Retinal pigment epithelial cell (primary cell): ENCODE data around the gene QRICH2.
"Not testable (repeated sequence)": the region's sequence is repeated elsewhere in the genome, so short reads cannot be mapped to it uniquely, and the experiment has no call there.

Experiments
- DNase-seq: peaks from one replicate; pipeline ENCODE4 v3.0.0-alpha.2; 2010; ENCODE audit warnings: low read depth
- H3K4me3 ChIP-seq: 2 replicates; pipeline ENCODE4 v1.5.1; 2011; ENCODE audit warnings: mild to moderate bottlenecking, low read length, control low read depth, moderate library complexity
- TF ChIP-seq, protein P1 (sequence below): conservative IDR thresholded peaks from 2 replicates; pipeline ENCODE4 v1.5.1; 2011; ENCODE audit warnings: low read depth, low read length, control low read depth, inconsistent platforms

The QRICH2 gene

DNA sequence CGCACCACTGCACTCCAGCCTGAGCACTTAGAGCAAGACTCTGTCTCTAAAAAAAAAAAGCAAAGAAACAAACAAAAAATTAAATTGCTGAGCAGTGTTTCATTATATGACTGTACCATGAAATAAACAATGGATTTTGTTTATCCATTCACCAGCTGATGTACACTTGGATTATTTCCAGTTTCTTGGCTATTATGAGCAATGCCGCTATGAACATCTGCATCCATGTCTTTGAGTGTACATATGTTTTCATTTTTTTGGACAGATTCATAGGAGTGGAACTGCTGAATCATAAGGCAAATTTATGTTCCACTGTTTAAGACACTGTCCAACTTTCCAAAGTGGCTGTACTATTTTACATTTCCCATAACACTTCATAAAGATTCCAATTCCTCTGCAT lies 75.7 kb downstream of the QRICH2 start:
- no peak for DNase-seq
- TF ChIP-seq, protein P1, sequence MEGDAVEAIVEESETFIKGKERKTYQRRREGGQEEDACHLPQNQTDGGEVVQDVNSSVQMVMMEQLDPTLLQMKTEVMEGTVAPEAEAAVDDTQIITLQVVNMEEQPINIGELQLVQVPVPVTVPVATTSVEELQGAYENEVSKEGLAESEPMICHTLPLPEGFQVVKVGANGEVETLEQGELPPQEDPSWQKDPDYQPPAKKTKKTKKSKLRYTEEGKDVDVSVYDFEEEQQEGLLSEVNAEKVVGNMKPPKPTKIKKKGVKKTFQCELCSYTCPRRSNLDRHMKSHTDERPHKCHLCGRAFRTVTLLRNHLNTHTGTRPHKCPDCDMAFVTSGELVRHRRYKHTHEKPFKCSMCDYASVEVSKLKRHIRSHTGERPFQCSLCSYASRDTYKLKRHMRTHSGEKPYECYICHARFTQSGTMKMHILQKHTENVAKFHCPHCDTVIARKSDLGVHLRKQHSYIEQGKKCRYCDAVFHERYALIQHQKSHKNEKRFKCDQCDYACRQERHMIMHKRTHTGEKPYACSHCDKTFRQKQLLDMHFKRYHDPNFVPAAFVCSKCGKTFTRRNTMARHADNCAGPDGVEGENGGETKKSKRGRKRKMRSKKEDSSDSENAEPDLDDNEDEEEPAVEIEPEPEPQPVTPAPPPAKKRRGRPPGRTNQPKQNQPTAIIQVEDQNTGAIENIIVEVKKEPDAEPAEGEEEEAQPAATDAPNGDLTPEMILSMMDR = no peak

DNA sequence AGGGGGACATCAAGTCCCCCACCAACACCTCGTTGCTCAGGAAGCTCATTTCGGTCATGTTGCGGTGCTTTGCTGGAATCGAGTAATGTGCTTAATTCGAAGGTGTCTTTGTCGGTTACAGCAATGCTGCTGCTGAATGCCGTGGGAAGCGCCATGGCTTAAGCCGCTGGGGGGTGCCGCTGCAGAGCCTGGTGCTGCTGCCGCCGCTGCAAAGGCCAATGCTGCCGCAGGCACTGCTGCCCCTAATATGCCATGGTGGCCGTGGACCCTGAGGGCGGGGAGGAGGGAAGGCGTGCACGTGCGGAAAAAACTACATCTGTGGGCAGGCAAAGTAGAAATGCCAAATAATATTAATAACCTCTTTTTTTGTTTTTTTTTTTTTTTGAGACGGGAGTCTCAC lies 81.3 kb downstream of the QRICH2 start:
- not testable (repeated sequence) for H3K4me3 ChIP-seq, DNase-seq

More for the DNA sequence above, 75.7 kb downstream of the QRICH2 start:
- no peak overlapping the region for H3K4me3 ChIP-seq

GRCh38 chr17:76225373-76226086 lies 82.5 kb downstream of the QRICH2 start:
- not testable (repeated sequence) for H3K4me3 ChIP-seq, DNase-seq
